ENCODE data around the gene TICAM1. TPM values are rescaled to one million over a fixed set of nuclear protein-coding genes. Genes with fewer than 3 reads are reported as not detected.

TICAM1 gene
- total and polyA plus RNA-seq, 2 of the 8 experiments (the other 6 are each of a cell fraction or from before 2014, with no cell fraction given), result 0.41 to 0.65 TPM

DNA sequence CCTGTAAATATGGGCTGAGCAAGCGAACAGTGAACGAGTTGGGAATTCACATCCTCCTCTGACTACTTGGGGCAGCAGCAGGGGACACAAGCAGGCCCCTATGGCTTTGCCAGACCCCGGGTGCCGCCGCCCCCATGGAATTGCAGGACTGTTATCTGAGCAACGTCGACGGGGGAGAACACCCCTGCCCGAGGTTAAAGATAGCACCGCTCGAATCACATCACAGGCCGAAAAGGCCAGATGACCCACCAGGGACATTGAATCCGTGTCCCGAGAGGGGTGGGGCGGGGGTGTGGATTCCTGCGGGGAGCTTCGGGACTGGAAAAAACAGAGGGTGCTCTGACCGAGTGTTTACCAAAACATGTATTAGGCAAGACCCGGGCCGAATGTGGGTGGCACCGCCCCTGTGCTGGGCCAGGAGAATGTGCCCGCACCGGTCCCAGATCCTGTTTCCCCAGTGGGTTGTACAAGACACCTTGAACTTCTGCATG is 30.9 kb downstream of the TICAM1 start:
- Histone ChIP-seq H3K27me3 (replicated peaks in 1 of 4; ENCODE audit: control insufficient read depth in 3 of 4, extremely low read depth in 1 of 4, insufficient read depth in 3 of 4, low read length in 3 of 4) (no peaks in the 10 kb centered on the region), H3K56ac (replicated peaks; ENCODE audit: insufficient read length, low read depth, low read length) (no peak overlapping the region), H2BK120ac (replicated peaks; ENCODE audit: low read depth, low read length) (no peak overlapping the region), H2BK20ac (ENCODE audit: low read length) (no peak overlapping the region), H4K8ac (ENCODE audit: extremely low read depth, insufficient read depth, low read length) (no peak overlapping the region; the same call in 1 of the 2 replicates), H3K4ac (replicated peaks; ENCODE audit: insufficient read length, low read depth, low read length) (no peak overlapping the region), H4K20me1 (replicated peaks in 1 of 2; ENCODE audit: control insufficient read depth in 1 of 2, insufficient read depth in 2 of 2, low read length in 2 of 2) (peaks cover 2% of the 10 kb centered on the region in 2 experiments), H2BK15ac (ENCODE audit: low read length) (no peak overlapping the region), H3K4me2 (ENCODE audit: insufficient read depth in 1 of 2, low read depth in 2 of 2, low read length in 2 of 2) (no peak overlapping the region), H3K23ac (ENCODE audit: insufficient read length) (no peak overlapping the region), H3K18ac (ENCODE audit: extremely low read depth, low read length) (no peak overlapping the region), H3K79me1 (ENCODE audit: low read depth, low read length) (peaks cover 2% of the 10 kb centered on the region), H3K23me2 (ENCODE audit: low read depth, low read length) (no peaks in the 10 kb centered on the region), H3K4me1 (replicated peaks in 1 of 4; ENCODE audit: control insufficient read depth in 3 of 4, insufficient read depth in 4 of 4, low read length in 3 of 4) (no peaks in the 10 kb centered on the region), H4K5ac (ENCODE audit: insufficient read length, low read depth, low read length) (no peak overlapping the region), H3K4me3 (ENCODE audit: extremely low read depth in 1 of 4, insufficient read depth in 2 of 4, low read depth in 3 of 4, low read length in 4 of 4) (no peak overlapping the region), H3K9ac (replicated peaks in 1 of 4; ENCODE audit: extremely low read depth in 1 of 4, low read depth in 3 of 4, low read length in 3 of 4) (no peak overlapping the region), H3K36me3 (ENCODE audit: control insufficient read depth in 2 of 4, insufficient read depth in 4 of 4, low read length in 3 of 4) (0 out of 8 replicates have a peak, but pooled peaks cover 0 to 5% (median 0%) of the 10 kb centered on the region in 4 experiments), H3K27ac (ENCODE audit: low read depth, low read length) (no peak overlapping the region), H3K79me2 (ENCODE audit: control insufficient read depth in 1 of 2, insufficient read depth in 2 of 2, low read length in 2 of 2) (no peaks in the 10 kb centered on the region), H2BK12ac (ENCODE audit: low read depth, low read length) (no peak overlapping the region), H2BK5ac (ENCODE audit: low read depth, low read length) (no peak overlapping the region), H3K9me3 (ENCODE audit: insufficient read depth in 2 of 2, low read depth in 1 of 2, low read length in 1 of 2) (no peaks in the 10 kb centered on the region), H4K91ac (replicated peaks; ENCODE audit: insufficient read length, low read length) (no peak overlapping the region), H3K14ac (ENCODE audit: insufficient read length) (no peak overlapping the region), H2AFZ (ENCODE audit: low read length) (no peak overlapping the region), H2AK5ac (ENCODE audit: low read depth, low read length) (no peak overlapping the region)
- ChIA-PET CTCF (ENCODE audit: partially characterized antibody) (interaction anchor here (0.7 to 9.2 kb wide), 10 partner anchors 9 to 230 kb away, joined by 3 to 100 read pairs (median 4); partner anchors contain the start of genes DPP9 and FEM1A), POLR2A (ENCODE audit: partially characterized antibody) (interaction anchor here (0.8 to 2.7 kb wide), 3 partner anchors 8 to 32 kb away, joined by 3 to 16 read pairs (median 3); partner anchors contain the start of gene FEM1A)
- TF ChIP-seq SIRT6 (IDR thresholded peaks at IDR 0.05; ENCODE audit: low read length) (no peak), POLR2A (IDR thresholded peaks at IDR 0.05; ENCODE audit: control extremely low read depth in 1 of 2, low read depth in 2 of 2, low read length in 2 of 2) (no peak), RXRA (IDR thresholded peaks at IDR 0.05; ENCODE audit: insufficient read depth, low read depth, low read length) (no peak), CHD1 (IDR thresholded peaks at IDR 0.05; ENCODE audit: low read depth, low read length) (no peak), JUND (IDR thresholded peaks at IDR 0.05; ENCODE audit: low read length) (no peak), CTBP2 (IDR thresholded peaks at IDR 0.05; ENCODE audit: borderline replicate concordance, insufficient read depth, insufficient read length, low read length) (no peak), TEAD4 (IDR thresholded peaks at IDR 0.05; ENCODE audit: low read depth, low read length) (no peak), EGR1 (IDR thresholded peaks at IDR 0.05; ENCODE audit: borderline replicate concordance, low read depth, low read length) (no peak), SIX5 (IDR thresholded peaks at IDR 0.05; ENCODE audit: low read depth, low read length) (no peak), TBP (IDR thresholded peaks at IDR 0.05; ENCODE audit: low read depth, low read length) (no peak), CREB1 (IDR thresholded peaks at IDR 0.05) (no peak)
- FAIRE-seq (no peak), DNase-seq (ENCODE audit: low read depth in 1 of 2, low spot score in 2 of 2) (no peak)
- 89% methylated on average over 20 of the region's 23 CpGs; no CpG with 5 or more reads in 1 of the 2 experiments for WGBS, 2 experiments (ENCODE audit: extremely low coverage in 1 of 2, insufficient coverage in 1 of 2, insufficient read length in 1 of 2, insufficient replicate concordance in 2 of 2, low coverage in 1 of 2, low lambda C conversion rate in 2 of 2, missing lambda C conversion rate in 1 of 2)

Data from H1 (cell line).